Kidney (tissue), 14 donors: Measurements from ENCODE around the gene RREB1. TPM values are rescaled to one million over a fixed set of nuclear protein-coding genes. Genes with fewer than 3 reads are reported as not detected.

Experiments
- DNase-seq, 5 donors: peaks; one replicate each; pipeline ENCODE4 v3.0.0-alpha.2; 2013 to 2020
- FAIRE-seq: peaks from 2 replicates; lab custom pipeline; 2012; peaks lifted over from hg19 to GRCh38; lab: Jason Lieb, UNC
- H3K27ac ChIP-seq, 2 donors: one replicate each; pipeline ENCODE4 v1.7.0; 2013; ENCODE audit warnings: low read depth in 2 of 2, low read length in 2 of 2, inconsistent platforms in 1 of 2
- H3K27me3 ChIP-seq: one replicate; pipeline ENCODE4 v1.7.1; 2013; ENCODE audit warnings: low read length, inconsistent platforms; ENCODE audit not compliant: control insufficient read depth, insufficient read depth
- H3K36me3 ChIP-seq, 3 donors: one replicate each; pipeline versions ENCODE4 v1.7.0 to v1.7.1; 2013; ENCODE audit warnings: low read length in 3 of 3, control low read depth in 1 of 3, inconsistent platforms in 1 of 3; ENCODE audit not compliant: insufficient read depth in 3 of 3, control insufficient read depth in 2 of 3
- H3K4me1 ChIP-seq, 3 donors: one replicate each; pipeline versions ENCODE4 v1.7.0 to v1.7.1; 2013; ENCODE audit warnings: low read length in 3 of 3, inconsistent platforms in 1 of 3, low read depth in 1 of 3; ENCODE audit not compliant: control insufficient read depth in 2 of 3, insufficient read depth in 2 of 3
- H3K4me3 ChIP-seq, 3 donors: one replicate each; pipeline versions ENCODE4 v1.7.0 to v1.8.1; 2013; ENCODE audit warnings: low read length in 3 of 3, control low read depth in 1 of 3, inconsistent platforms in 1 of 3
- H3K9ac ChIP-seq, 3 donors: one replicate each; pipeline versions ENCODE4 v1.7.0 to v1.7.1; 2013; ENCODE audit warnings: low read length in 3 of 3, control low read depth in 1 of 3, inconsistent platforms in 1 of 3
- H3K9me3 ChIP-seq, 3 donors: one replicate each; pipeline versions ENCODE4 v1.7.0 to v1.7.1; 2013; ENCODE audit warnings: low read length in 3 of 3, control low read depth in 1 of 3, inconsistent platforms in 1 of 3; ENCODE audit not compliant: control insufficient read depth in 2 of 3, insufficient read depth in 1 of 3
- intact Hi-C: fragments of 100-400 bp; cut with DNase I; formaldehyde crosslinking; loops from one replicate; pipeline ENCODE4 v1.11.1; 2022
- polyA plus RNA-seq: library from polyadenylated mRNA; stranded (reverse); fragments of 350-450 nt; fragmentation: Illumina TruSeq; extraction: RNeasy Lipid Tissue Mini Kit (QIAGEN cat#74804); gene quantifications from one replicate; pipeline ENCODE4 v1.2.3, GENCODE V29; 2014; ENCODE audit warnings: low read depth, low replicate concordance; ENCODE audit not compliant: insufficient read depth
- total RNA-seq: library from RNA; stranded (reverse); fragmentation: NEBNext Ultra II Directional; extraction: Animal tissue kit (Norgen Biotek cat#: 25700); gene quantifications from one replicate; pipeline ENCODE4 v1.2.1, GENCODE V29; 2021
- TF ChIP-seq, protein P1 (sequence below): IDR thresholded peaks from 3 replicates; pipeline ENCODE4 v1.5.1; 2012; ENCODE audit warnings: mild to moderate bottlenecking, moderate library complexity, borderline replicate concordance; ENCODE audit not compliant: insufficient read depth; ENCODE audit errors: extremely low read depth
- donor health status: control.
- donor health status: control.
- donor health status: control.
- donor health status: control.
- donor health status: control.
- donor health status: DM: yes; HTN: yes; CAD: no.
- donor health status: Normal renal cell carcinoma (clear cell type).

Gene RREB1
- total and polyA plus RNA-seq, 2 donors from 2014 or later = 5.9 to 56.5 TPM

DNA sequence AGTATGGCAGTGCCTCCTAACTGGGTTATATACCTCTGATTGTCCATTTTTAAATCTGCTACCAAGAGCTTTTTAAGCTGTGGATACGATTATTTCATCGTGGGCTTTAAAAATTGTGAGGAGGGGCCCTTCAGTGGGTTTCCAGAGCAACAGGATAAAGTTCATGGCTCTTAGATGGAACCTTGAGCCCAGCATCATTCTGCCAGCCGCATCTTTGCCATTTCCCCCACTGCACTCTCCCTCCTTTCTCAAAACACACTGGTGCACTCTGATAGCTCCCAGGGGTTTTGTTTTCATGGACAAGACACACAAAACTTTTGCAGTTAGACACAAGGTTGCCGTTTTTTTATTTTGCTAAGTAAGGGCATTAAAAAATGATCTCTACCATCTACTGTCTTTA lies 54.1 kb downstream of the RREB1 start:
- Histone ChIP-seq H3K9ac (no peak overlapping the region), H3K36me3 (no peaks in the 10 kb centered on the region), H3K4me1 (peaks cover 2 to 46% (median 29%) of the 10 kb centered on the region in 3 donors), H3K4me3 (no peak overlapping the region), H3K27me3 (no peaks in the 10 kb centered on the region), H3K27ac (no peak overlapping the region), H3K9me3 (no peaks in the 10 kb centered on the region)
- TF ChIP-seq, protein P1, sequence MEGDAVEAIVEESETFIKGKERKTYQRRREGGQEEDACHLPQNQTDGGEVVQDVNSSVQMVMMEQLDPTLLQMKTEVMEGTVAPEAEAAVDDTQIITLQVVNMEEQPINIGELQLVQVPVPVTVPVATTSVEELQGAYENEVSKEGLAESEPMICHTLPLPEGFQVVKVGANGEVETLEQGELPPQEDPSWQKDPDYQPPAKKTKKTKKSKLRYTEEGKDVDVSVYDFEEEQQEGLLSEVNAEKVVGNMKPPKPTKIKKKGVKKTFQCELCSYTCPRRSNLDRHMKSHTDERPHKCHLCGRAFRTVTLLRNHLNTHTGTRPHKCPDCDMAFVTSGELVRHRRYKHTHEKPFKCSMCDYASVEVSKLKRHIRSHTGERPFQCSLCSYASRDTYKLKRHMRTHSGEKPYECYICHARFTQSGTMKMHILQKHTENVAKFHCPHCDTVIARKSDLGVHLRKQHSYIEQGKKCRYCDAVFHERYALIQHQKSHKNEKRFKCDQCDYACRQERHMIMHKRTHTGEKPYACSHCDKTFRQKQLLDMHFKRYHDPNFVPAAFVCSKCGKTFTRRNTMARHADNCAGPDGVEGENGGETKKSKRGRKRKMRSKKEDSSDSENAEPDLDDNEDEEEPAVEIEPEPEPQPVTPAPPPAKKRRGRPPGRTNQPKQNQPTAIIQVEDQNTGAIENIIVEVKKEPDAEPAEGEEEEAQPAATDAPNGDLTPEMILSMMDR = no peak
- no peak for DNase-seq
- no peak for FAIRE-seq
- intact Hi-C loops = no loop called here

GRCh38 chr6:7163661-7164071 lies 55.9 kb downstream of the RREB1 start:
- DNase-seq (no peak), FAIRE-seq (no peak)
- Histone ChIP-seq H3K9me3 (no peaks in the 10 kb centered on the region), H3K36me3 (no peaks in the 10 kb centered on the region), H3K27ac (no peak overlapping the region), H3K4me1 (peaks cover 2 to 52% (median 39%) of the 10 kb centered on the region in 3 donors), H3K4me3 (no peak overlapping the region), H3K27me3 (no peaks in the 10 kb centered on the region), H3K9ac (no peak overlapping the region)
- TF ChIP-seq, protein P1 = no peak
- intact Hi-C loops = no loop called here

DNA sequence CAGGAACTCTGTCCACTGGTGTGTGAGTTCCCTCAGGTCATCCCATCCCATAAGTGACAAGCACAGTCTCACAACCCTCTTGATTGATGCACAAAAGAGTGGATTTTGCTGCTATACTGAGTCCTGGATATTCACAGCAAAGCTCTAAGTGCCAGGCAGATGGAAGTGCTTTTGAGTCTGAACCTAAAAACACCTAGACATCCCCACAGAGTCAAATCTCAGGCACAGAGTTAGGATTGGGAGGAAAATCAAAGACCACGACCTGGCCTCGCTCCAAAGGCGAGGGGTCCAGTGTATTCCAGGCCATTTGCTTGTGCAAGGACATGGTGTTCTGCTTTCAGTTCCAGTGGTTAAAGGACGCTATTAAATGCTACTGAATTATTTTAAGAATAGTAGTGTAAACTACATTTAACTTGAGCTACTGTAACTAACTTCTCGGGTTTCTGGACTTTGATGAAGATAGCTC lies 56.8 kb downstream of the RREB1 start:
- no peak for FAIRE-seq
- Histone ChIP-seq H3K36me3 (no peaks in the 10 kb centered on the region), H3K9me3 (no peaks in the 10 kb centered on the region), H3K4me1 (peaks cover 2 to 61% (median 48%) of the 10 kb centered on the region in 3 donors), H3K9ac (no peak overlapping the region), H3K27me3 (no peaks in the 10 kb centered on the region), H3K27ac (peak overlapping the region in 1 of 2 donors; percentile 59), H3K4me3 (no peak overlapping the region)
- intact Hi-C loops = no loop called here
- TF ChIP-seq, protein P1 = no peak
- DNase-seq = no peak
